Measurements from ENCODE around the gene DLGAP1. TPM values are rescaled to one million over a fixed set of nuclear protein-coding genes. Genes with fewer than 3 reads are reported as not detected.

DLGAP1 gene
- polyA plus RNA-seq, 1 of the 3 experiments (the other 2 are of a cell fraction) = not detected

DNA sequence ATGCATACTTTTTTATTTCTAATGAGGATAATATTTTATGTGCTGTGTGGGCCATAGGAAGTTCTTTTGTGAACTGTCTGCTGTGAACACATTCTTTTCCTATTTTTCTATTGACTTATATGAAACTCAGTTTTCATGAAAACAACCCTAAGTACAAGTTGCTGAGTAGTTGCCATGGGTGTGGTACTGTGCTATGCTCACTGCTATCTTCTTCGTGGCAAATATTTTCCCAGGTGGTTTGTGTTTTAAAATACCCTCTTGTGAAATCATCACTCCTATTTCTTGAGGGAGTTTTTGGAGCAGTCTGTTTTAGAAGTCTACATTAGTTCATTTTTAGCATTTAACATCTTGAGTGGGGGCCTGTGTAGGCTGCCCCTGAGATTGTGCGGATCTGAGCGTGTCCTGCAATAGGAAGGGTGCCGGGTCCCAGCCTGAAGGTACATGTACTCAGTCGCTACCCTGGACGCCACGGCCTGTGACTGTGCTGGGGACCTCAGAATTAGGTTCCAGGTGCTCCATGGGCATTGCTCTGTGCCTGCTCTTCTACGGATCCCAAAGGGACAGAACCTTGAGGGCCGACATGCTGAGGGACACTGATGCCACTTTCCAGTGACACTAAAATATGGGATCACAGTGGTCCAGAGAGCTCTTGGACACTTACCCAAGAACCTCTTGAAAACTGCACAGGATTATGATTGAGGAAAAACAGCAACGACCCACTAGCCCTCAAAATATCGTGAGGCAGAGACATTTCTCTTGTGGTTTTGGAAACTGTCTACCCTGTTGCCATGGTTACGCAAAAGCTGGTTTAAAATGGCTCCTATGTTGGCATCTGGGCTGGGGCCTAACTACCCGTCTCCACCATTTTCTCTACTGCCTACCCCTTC lies 524.7 kb downstream of the DLGAP1 start:
- Histone ChIP-seq H3K4me2 (no peak overlapping the region), H3K4me3 (ENCODE audit: low read depth in 2 of 2, low read length in 1 of 2) (no peak overlapping the region), H3K27ac (ENCODE audit: low read depth in 2 of 2, low read length in 1 of 2) (no peak overlapping the region), H3K79me2 (ENCODE audit: insufficient read depth) (no peaks in the 10 kb centered on the region), H3K36me3 (replicated peaks in 1 of 2; ENCODE audit: control insufficient read depth in 1 of 2, insufficient read depth in 2 of 2, low read length in 1 of 2) (no peaks in the 10 kb centered on the region), H3K4me1 (ENCODE audit: control insufficient read depth in 1 of 2, insufficient read depth in 2 of 2, low read depth in 1 of 2, low read length in 1 of 2) (no peaks in the 10 kb centered on the region; a peak in 1 of 4 replicates), H3K9me2 (no peaks in the 10 kb centered on the region), H3F3A (replicated peaks; ENCODE audit: insufficient read depth) (no peaks in the 10 kb centered on the region), H3K9ac (no peak overlapping the region), H3K9me3 (no peaks in the 10 kb centered on the region), H3K27me3 (ENCODE audit: insufficient read depth) (no peaks in the 10 kb centered on the region; the same call in 1 of the 2 replicates), H4K20me1 (ENCODE audit: insufficient read depth) (no peaks in the 10 kb centered on the region), H2AFZ (ENCODE audit: low read depth) (no peak overlapping the region)
- POLR2A ChIA-PET = no interaction called here
- DNase-seq = no peak
- WGBS (ENCODE audit: low lambda C conversion rate) = 15% methylated on average over 11 of the region's 13 CpGs
- no peak for TF ChIP-seq MEF2A (IDR thresholded peaks at IDR 0.05; ENCODE audit: borderline replicate concordance, low read depth)
- TF ChIP-seq, protein P1, sequence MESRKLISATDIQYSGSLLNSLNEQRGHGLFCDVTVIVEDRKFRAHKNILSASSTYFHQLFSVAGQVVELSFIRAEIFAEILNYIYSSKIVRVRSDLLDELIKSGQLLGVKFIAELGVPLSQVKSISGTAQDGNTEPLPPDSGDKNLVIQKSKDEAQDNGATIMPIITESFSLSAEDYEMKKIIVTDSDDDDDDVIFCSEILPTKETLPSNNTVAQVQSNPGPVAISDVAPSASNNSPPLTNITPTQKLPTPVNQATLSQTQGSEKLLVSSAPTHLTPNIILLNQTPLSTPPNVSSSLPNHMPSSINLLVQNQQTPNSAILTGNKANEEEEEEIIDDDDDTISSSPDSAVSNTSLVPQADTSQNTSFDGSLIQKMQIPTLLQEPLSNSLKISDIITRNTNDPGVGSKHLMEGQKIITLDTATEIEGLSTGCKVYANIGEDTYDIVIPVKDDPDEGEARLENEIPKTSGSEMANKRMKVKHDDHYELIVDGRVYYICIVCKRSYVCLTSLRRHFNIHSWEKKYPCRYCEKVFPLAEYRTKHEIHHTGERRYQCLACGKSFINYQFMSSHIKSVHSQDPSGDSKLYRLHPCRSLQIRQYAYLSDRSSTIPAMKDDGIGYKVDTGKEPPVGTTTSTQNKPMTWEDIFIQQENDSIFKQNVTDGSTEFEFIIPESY (IDR thresholded peaks at IDR 0.05; ENCODE audit: borderline replicate concordance, low read depth) = no peak
- CTCF ChIA-PET = interaction anchor here (1.4 kb wide), 1 partner anchor 65 kb away, joined by 3 read pairs; no protein-coding TSS in a partner anchor

DNA sequence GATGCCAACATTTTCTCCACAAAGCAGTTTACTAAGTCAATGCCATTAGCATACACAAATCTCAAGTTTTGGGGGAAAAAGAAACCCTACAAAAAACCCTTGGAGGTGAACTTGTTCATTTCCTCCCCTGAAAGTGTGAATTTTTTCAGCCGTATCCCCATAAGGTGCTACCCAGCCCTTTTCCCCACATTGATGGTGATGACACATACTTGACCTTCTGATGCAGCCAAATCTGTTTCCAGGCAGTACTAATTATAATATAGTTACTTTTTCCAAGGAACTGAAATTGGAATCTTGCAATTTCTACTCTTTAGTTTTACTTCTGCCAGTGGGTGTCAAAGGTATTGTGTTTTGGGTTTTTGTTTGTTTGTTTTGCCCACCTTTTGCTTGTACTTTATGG lies 530.7 kb downstream of the DLGAP1 start:
- CTCF ChIA-PET = interaction anchor here (0.9 kb wide), 1 partner anchor 10 kb away, joined by 3 read pairs; no protein-coding TSS in a partner anchor
- POLR2A ChIA-PET = no interaction called here
- Histone ChIP-seq H3K9me2 (no peaks in the 10 kb centered on the region), H3F3A (replicated peaks; ENCODE audit: insufficient read depth) (no peaks in the 10 kb centered on the region), H4K20me1 (ENCODE audit: insufficient read depth) (no peaks in the 10 kb centered on the region), H3K4me2 (no peak overlapping the region), H3K36me3 (replicated peaks in 1 of 2; ENCODE audit: control insufficient read depth in 1 of 2, insufficient read depth in 2 of 2, low read length in 1 of 2) (no peaks in the 10 kb centered on the region), H3K9me3 (no peaks in the 10 kb centered on the region), H3K9ac (no peak overlapping the region), H3K27me3 (ENCODE audit: insufficient read depth) (peaks cover 12% of the 10 kb centered on the region; the same call in 1 of the 2 replicates), H2AFZ (ENCODE audit: low read depth) (no peak overlapping the region), H3K27ac (ENCODE audit: low read depth in 2 of 2, low read length in 1 of 2) (no peak overlapping the region), H3K4me1 (ENCODE audit: control insufficient read depth in 1 of 2, insufficient read depth in 2 of 2, low read depth in 1 of 2, low read length in 1 of 2) (no peaks in the 10 kb centered on the region), H3K79me2 (ENCODE audit: insufficient read depth) (no peaks in the 10 kb centered on the region), H3K4me3 (ENCODE audit: low read depth in 2 of 2, low read length in 1 of 2) (no peak overlapping the region)
- DNase-seq = no peak
- WGBS (ENCODE audit: low lambda C conversion rate) = 24% methylated on average over 1 of the region's 1 CpG
- TF ChIP-seq RXRA (IDR thresholded peaks at IDR 0.05; ENCODE audit: borderline replicate concordance, low read depth) (no peak), EP300 (IDR thresholded peaks at IDR 0.05; ENCODE audit: borderline replicate concordance in 1 of 2, low read depth in 1 of 2, low read length in 1 of 2) (no peak), RAD21 (IDR thresholded peaks at IDR 0.05; ENCODE audit: low read length) (no peak), GABPA (IDR thresholded peaks at IDR 0.05; ENCODE audit: low read depth) (no peak), TAF1 (IDR thresholded peaks at IDR 0.05; ENCODE audit: borderline replicate concordance, low read depth, low read length) (no peak)
- TF ChIP-seq, protein P1 (IDR thresholded peaks at IDR 0.05; ENCODE audit: borderline replicate concordance, low read depth) = no peak
- TF ChIP-seq, protein P2, sequence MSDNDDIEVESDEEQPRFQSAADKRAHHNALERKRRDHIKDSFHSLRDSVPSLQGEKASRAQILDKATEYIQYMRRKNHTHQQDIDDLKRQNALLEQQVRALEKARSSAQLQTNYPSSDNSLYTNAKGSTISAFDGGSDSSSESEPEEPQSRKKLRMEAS (IDR thresholded peaks at IDR 0.05; ENCODE audit: low read depth) = no peak
- TF ChIP-seq, protein P3, sequence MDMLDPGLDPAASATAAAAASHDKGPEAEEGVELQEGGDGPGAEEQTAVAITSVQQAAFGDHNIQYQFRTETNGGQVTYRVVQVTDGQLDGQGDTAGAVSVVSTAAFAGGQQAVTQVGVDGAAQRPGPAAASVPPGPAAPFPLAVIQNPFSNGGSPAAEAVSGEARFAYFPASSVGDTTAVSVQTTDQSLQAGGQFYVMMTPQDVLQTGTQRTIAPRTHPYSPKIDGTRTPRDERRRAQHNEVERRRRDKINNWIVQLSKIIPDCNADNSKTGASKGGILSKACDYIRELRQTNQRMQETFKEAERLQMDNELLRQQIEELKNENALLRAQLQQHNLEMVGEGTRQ (IDR thresholded peaks at IDR 0.05; ENCODE audit: borderline replicate concordance, low read depth, low read length) = no peak
